ENCODE measurements around the gene PSMG4. TPM values are rescaled to one million over a fixed set of nuclear protein-coding genes. Genes with fewer than 3 reads are reported as not detected.

Gene PSMG4
- polyA plus RNA-seq, 3 donors = 20.6 to 37.3 (median 34.0) TPM

- WGBS, 3 donors = 77 to 89% (median 83%) methylated on average over 8 of the region's 8 CpGs
- H3K27ac ChIP-seq (ENCODE audit: low read depth, low read length) = no peak overlapping the region
Measured at GRCh38 chr6:3294396-3294795, 35.6 kb downstream of the PSMG4 start.

GRCh38 chr6:3294921-3295871 lies 36.4 kb downstream of the PSMG4 start:
- 65 to 73% (median 73%) methylated on average over 29 of the region's 29 CpGs for WGBS, 3 donors

DNA sequence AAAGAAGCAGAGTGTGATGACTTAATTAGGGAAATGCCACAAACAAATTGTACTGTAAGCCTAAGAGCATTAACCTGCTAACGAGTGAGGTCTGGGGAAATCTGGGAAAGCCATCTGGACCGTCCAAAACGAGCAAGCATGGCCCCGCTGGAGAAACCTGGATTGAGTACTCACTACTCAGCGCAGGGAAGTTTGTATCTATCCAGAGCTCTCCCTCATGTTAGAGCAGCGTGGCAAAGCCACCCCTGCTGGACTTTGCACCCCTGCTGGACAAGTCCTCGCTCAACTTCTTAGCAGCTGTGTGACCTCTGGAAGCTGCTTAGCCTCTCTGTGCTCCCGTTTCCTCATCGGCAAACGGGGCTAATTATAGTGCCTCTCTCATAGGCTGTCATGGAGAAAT lies 37.3 kb downstream of the PSMG4 start:
- 56 to 83% (median 82%) methylated on average over 10 of the region's 10 CpGs for WGBS, 3 donors
- no peak overlapping the region for H3K27ac ChIP-seq (ENCODE audit: low read depth, low read length)

More at GRCh38 chr6:3294921-3295871, 36.4 kb downstream of the PSMG4 start:
- H3K27ac ChIP-seq (ENCODE audit: low read depth, low read length) = no peak overlapping the region

- H3K27ac ChIP-seq (ENCODE audit: low read depth, low read length) = no peak overlapping the region
- WGBS, 3 donors = 83 to 92% (median 90%) methylated on average over 11 of the region's 11 CpGs
Measured at GRCh38 chr6:3296537-3296936, 37.8 kb downstream of the PSMG4 start.

DNA sequence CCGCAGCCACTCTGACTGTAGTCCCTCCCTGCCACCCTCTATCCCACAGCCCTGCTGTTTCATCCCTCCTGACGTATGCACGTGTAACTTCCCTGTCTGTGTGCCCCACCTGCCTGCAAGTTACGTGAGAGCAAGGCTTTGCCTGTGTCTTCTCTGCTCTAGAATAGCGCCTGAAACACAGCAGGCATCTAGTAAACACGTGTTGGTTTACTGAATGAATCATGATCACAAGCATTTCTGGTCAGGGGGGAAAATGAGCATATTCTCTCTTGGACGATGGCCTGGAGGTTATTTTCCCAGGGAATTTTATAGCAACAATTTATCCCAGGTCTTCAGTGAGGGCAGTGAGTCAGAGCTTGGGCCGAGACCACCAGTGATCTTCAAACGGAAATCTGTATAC lies 38.3 kb downstream of the PSMG4 start:
- 81 to 89% (median 84%) methylated on average over 9 of the region's 9 CpGs for WGBS, 3 donors

DNA sequence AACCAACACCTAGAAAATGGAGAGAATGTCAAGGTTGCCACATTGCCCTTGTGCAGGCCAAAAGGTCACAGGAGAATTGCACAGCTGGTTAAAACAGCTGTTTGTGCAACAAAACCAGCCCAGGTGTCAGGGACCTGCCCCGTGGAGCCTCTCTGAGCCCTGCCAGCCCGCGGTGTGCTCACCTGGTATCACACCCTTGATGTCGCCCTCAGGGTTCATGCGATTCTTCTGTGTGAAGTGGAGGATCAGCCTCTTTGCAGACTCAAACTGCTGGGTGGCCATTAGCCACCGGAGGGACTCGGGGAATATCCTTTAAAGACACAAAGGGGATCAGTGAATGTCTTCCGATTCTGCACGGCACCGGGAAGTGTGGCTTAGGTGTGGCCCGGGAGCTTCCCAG lies 39.2 kb downstream of the PSMG4 start:
- WGBS, 3 donors = 64 to 89% (median 85%) methylated on average over 11 of the region's 11 CpGs

More for the DNA sequence above, 38.3 kb downstream of the PSMG4 start:
- H3K27ac ChIP-seq (ENCODE audit: low read depth, low read length) = no peak overlapping the region

DNA sequence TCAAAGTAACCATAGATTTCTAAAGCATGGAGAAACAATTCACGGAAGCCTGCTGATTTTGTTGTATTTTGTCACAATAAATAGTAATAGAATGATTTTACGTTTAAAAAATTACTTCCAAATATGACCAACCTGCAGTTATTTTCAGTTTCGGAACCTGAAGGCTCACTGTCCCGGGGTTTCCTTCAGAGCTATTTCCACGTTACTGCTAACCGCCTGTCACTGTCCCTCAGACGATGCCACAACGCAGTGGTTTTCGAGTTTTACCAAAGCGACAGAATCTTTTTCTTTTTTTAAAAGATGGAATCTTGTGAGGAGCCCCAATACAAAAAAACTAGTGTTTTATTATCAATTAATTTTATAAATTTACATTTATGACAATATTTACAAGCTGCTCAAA lies 40.5 kb downstream of the PSMG4 start:
- H3K27ac ChIP-seq (ENCODE audit: low read depth, low read length) = no peak overlapping the region
- WGBS, 3 donors = 93 to 94% (median 93%) methylated on average over 10 of the region's 10 CpGs

More for the DNA sequence above, 39.2 kb downstream of the PSMG4 start:
- H3K27ac ChIP-seq (ENCODE audit: low read depth, low read length) = no peak overlapping the region

DNA sequence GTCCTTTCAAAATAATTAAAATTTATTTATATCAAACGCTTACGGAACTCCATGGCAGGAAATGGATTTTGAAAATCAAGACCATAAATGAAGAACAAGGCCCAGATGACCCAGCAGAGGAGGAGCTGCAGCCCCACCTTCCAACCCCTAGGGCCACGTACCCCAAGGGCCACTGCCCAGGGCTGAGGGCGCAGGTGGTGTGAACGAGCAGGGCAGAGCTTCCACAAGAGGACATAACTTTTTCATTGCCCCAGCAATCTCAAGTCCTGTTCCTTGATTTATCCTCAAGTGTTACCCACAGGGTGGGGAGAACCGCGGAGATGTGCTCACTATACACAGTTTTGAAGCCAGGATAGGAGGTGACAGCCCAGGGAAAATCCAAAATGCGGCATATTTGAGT lies 42.8 kb downstream of the PSMG4 start:
- no peak overlapping the region for H3K27ac ChIP-seq (ENCODE audit: low read depth, low read length)
- 97 to 99% (median 98%) methylated on average over 8 of the region's 8 CpGs for WGBS, 3 donors

GRCh38 chr6:3303795-3304411 lies 45.2 kb downstream of the PSMG4 start:
- H3K27ac ChIP-seq (ENCODE audit: low read depth, low read length) = no peak overlapping the region
- 83 to 94% (median 89%) methylated on average over 3 of the region's 3 CpGs for WGBS, 3 donors

DNA sequence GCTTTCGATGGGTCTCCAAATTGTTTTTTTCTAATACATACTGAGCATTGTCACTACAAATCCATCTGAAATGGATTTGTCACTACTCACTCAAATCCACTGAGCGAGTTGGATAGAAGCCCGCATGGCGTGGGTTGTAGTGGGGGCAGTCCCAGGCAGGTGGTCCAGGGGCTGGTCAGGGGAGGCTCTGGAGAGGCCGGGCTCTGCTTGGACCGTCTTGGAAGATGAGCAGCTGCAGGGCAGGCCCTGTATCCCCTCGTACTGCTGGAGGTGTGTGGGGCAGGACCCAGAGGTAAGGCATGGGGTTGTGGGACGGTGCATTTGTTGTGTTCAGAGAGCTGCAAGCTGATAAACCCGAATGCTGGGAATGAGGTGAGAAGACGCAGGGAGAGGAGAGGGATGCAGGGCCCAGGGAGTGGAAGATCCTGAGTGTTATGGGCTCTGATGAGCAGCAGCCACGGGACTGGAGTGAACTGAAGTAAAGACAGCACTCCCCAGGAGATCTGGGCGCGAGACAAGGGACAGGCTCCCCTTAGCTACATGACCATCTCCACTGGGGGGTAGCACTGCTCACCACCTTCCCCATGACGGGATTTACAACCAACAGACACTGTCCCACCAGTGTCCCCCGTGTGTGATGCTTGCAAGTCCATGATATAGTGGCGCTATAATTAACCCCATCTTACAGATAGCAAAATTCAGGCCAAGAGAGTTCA lies 45.9 kb downstream of the PSMG4 start:
- H3K27ac ChIP-seq (ENCODE audit: low read depth, low read length) = no peak overlapping the region
- WGBS, 3 donors = 93% methylated on average over 16 of the region's 16 CpGs

GRCh38 chr6:3305216-3305565 lies 46.4 kb downstream of the PSMG4 start:
- WGBS, 3 donors = 88 to 98% (median 96%) methylated on average over 8 of the region's 8 CpGs
- H3K27ac ChIP-seq (ENCODE audit: low read depth, low read length) = no peak overlapping the region

DNA sequence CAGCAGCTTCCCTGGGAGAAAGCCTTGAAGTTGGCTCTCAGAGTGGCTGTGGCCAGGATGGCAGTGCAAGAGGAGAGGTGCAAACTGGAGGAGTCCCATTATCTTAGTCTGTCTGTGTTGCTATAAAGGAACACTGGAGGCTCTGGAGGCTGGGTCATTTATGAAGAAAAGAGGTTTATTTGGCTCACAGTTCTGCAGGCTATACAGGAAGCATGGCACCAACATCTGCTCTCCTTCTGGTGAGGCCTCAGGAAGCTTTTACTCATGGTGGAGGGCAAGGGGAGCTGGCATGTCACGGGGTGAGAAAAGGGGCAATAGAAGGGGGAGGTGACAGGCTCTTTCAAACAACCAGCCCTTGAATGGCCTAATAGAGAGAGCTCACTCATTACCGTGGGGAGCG lies 47.1 kb downstream of the PSMG4 start:
- no peak overlapping the region for H3K27ac ChIP-seq (ENCODE audit: low read depth, low read length)
- WGBS, 3 donors = 79 to 100% (median 95%) methylated on average over 3 of the region's 3 CpGs

- WGBS, 3 donors = 86 to 97% (median 92%) methylated on average over 10 of the region's 10 CpGs
- H3K27ac ChIP-seq (ENCODE audit: low read depth, low read length) = no peak overlapping the region
Measured at GRCh38 chr6:3306848-3307247, 48.1 kb downstream of the PSMG4 start.

DNA sequence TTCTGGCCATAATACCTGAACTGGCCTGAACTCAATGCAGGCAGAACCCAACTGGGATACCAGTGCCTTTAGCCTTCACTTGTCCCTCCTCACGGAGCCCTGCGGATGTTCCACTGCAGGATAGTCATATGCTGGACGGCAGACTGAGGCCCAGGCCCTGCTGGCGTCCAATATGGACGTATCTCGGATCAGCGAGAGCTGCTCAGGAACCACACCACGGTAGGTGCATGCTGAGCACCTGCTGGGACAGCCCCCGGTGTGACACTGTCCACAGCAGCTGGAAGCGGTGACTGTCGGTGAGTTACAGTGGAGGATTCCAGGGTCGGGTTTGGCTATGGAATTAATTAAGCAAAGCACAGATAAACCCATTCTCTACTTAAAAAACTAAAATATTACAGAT lies 48.7 kb downstream of the PSMG4 start:
- 90 to 99% (median 94%) methylated on average over 12 of the region's 12 CpGs for WGBS, 3 donors
- H3K27ac ChIP-seq (ENCODE audit: low read depth, low read length) = no peak overlapping the region

GRCh38 chr6:3308106-3308505 lies 49.4 kb downstream of the PSMG4 start:
- H3K27ac ChIP-seq (ENCODE audit: low read depth, low read length) = no peak overlapping the region
- 91 to 96% (median 95%) methylated on average over 10 of the region's 10 CpGs for WGBS, 3 donors

DNA sequence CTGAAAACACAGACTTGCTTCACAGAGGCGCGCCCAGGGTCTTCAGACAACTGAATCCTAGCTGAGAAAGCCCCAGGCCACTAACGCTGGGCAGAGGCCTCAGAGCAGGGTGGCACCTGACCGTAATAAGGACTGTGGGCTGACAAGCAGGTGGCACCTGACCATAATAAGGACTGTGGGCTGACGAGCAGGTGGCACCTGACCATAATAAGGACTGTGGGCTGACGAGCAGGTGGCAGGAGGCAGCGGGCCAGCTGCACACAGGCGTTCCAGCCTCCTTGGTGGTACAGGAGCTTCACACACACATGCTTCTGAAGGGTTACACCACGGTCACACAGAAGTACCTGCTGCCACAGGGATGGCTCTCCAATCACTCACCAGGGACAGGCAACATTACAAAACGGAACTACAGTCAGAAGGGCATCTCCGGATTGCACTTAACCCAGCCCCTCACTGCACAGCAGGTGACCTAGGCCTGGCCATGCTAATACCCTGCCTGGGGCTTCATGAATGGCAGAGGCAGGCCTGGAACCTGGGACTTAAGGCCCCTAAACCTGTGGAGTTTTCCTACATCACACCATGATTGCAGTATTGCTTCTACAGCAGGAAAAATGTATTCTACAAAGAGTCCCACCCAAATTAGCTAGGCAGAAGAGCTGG lies 50.8 kb downstream of the PSMG4 start:
- H3K27ac ChIP-seq (ENCODE audit: low read depth, low read length) = no peak overlapping the region
- WGBS, 3 donors = 53 to 88% (median 87%) methylated on average over 11 of the region's 11 CpGs

GRCh38 chr6:3310051-3310448 lies 51.3 kb downstream of the PSMG4 start:
- no peak overlapping the region for H3K27ac ChIP-seq (ENCODE audit: low read depth, low read length)
- WGBS, 3 donors = 72 to 94% (median 82%) methylated on average over 5 to 6 of the region's 6 CpGs

GRCh38 chr6:3310703-3311102 lies 52.0 kb downstream of the PSMG4 start:
- H3K27ac ChIP-seq (ENCODE audit: low read depth, low read length) = no peak overlapping the region
- 59 to 86% (median 86%) methylated on average over 9 of the region's 9 CpGs for WGBS, 3 donors

GRCh38 chr6:3311826-3312225 lies 53.1 kb downstream of the PSMG4 start:
- H3K27ac ChIP-seq (ENCODE audit: low read depth, low read length) = no peak overlapping the region
- 90 to 94% (median 92%) methylated on average over 6 of the region's 6 CpGs for WGBS, 3 donors

Measured in adipose tissue (tissue), 3 donors.